ENCODE results near the gene ALDH2. TPM values are rescaled to one million over a fixed set of nuclear protein-coding genes. Genes with fewer than 3 reads are reported as not detected.

ALDH2 gene
- polyA plus RNA-seq, 1 experiment, result 48.8 TPM

GRCh38 chr12:111773801-111774551, 7.2 kb downstream of the ALDH2 start:
- CTCF ChIA-PET, result interaction anchor here (1.3 to 1.9 kb wide), 3 partner anchors 9 to 39 kb away, joined by 4 to 8 read pairs (median 5); no protein-coding TSS in a partner anchor
- TF ChIP-seq CTCF (IDR thresholded peaks at IDR 0.05; ENCODE audit: insufficient read depth, low read depth, low read length), result no peak
- H3K4me3 ChIP-seq (ENCODE audit: low read depth, low read length), result peak overlapping the region; percentile 19; the same call in 1 of the 2 replicates
- peak; percentile 67 for DNase-seq (ENCODE audit: low read depth)
- no peaks in the 10 kb centered on the region for H3K27me3 ChIP-seq (ENCODE audit: control insufficient read depth, insufficient read depth, low read length)
- POLR2A ChIA-PET, result no interaction called here
- H3K36me3 ChIP-seq (ENCODE audit: control insufficient read depth, insufficient read depth, low read length), result no peaks in the 10 kb centered on the region

GRCh38 chr12:111775205-111776193, 8.8 kb downstream of the ALDH2 start:
- CTCF ChIA-PET, result interaction anchor here (1.3 to 1.9 kb wide), 3 partner anchors 10 to 37 kb away, joined by 4 to 8 read pairs (median 5); no protein-coding TSS in a partner anchor
- Histone ChIP-seq H3K4me3 (ENCODE audit: low read depth, low read length) (no peak overlapping the region), H3K36me3 (ENCODE audit: control insufficient read depth, insufficient read depth, low read length) (no peaks in the 10 kb centered on the region; the same call in 1 of the 2 replicates), H3K27me3 (ENCODE audit: control insufficient read depth, insufficient read depth, low read length) (no peaks in the 10 kb centered on the region)
- no peak for TF ChIP-seq CTCF (IDR thresholded peaks at IDR 0.05; ENCODE audit: insufficient read depth, low read depth, low read length)
- DNase-seq (ENCODE audit: low read depth), result peak; percentile 33
- POLR2A ChIA-PET, result interaction anchor here (0.5 to 0.6 kb wide), 3 partner anchors 9 to 90 kb away, joined by 3 to 22 read pairs (median 6); partner anchors contain the start of genes ACAD10, ALDH2 and BRAP

GRCh38 chr12:111776836-111777344, 10.2 kb downstream of the ALDH2 start:
- H3K36me3 ChIP-seq (ENCODE audit: control insufficient read depth, insufficient read depth, low read length), result no peaks in the 10 kb centered on the region; the same call in 1 of the 2 replicates
- POLR2A ChIA-PET, result no interaction called here
- H3K27me3 ChIP-seq (ENCODE audit: control insufficient read depth, insufficient read depth, low read length), result no peaks in the 10 kb centered on the region
- DNase-seq (ENCODE audit: low read depth), result no peak
- no peak overlapping the region for H3K4me3 ChIP-seq (ENCODE audit: low read depth, low read length)
- CTCF ChIA-PET, result interaction anchor here (1.3 to 1.4 kb wide), 2 partner anchors 9 to 73 kb away, joined by 3 to 5 read pairs; no protein-coding TSS in a partner anchor
- TF ChIP-seq CTCF (IDR thresholded peaks at IDR 0.05; ENCODE audit: insufficient read depth, low read depth, low read length), result no peak

- POLR2A ChIA-PET, result no interaction called here
- no peaks in the 10 kb centered on the region for H3K27me3 ChIP-seq (ENCODE audit: control insufficient read depth, insufficient read depth, low read length)
- TF ChIP-seq CTCF (IDR thresholded peaks at IDR 0.05; ENCODE audit: insufficient read depth, low read depth, low read length), result no peak
Measured at GRCh38 chr12:111777345-111778045, 10.8 kb downstream of the ALDH2 start.

More at GRCh38 chr12:111777345-111778045, 10.8 kb downstream of the ALDH2 start:
- no peak overlapping the region for H3K4me3 ChIP-seq (ENCODE audit: low read depth, low read length)
- no peak for DNase-seq (ENCODE audit: low read depth)
- CTCF ChIA-PET, result interaction anchor here (0.8 to 1.4 kb wide), 3 partner anchors 9 to 72 kb away, joined by 3 to 5 read pairs (median 3); no protein-coding TSS in a partner anchor
- no peaks in the 10 kb centered on the region; the same call in 1 of the 2 replicates for H3K36me3 ChIP-seq (ENCODE audit: control insufficient read depth, insufficient read depth, low read length)
